Amniotic stem cell (primary cell): ENCODE measurements around the gene IPP.
"Not testable (repeated sequence)": the region's sequence is repeated elsewhere in the genome, so short reads cannot be mapped to it uniquely, and the experiment has no call there.

Experiments
- DNase-seq: peaks from one replicate; lab custom pipeline; 2025; lab: John Stamatoyannopoulos, UW

The IPP gene

GRCh38 chr1:45750298-45751038 is at the start of gene IPP:
Gene IPP (minus strand): TSS chr1:45750653. CDS start chr1:45746411, 4,242 bp downstream.
- peak; percentile 97 for DNase-seq

GRCh38 chr1:45796946-45797345 is 46.5 kb upstream of the IPP start:
- DNase-seq: no peak

GRCh38 chr1:45796381-45796780 is 45.9 kb upstream of the IPP start:
- no peak for DNase-seq

- no peak for DNase-seq
Observed at GRCh38 chr1:45793942-45794604, 43.6 kb upstream of the IPP start.

- no peak for DNase-seq
Observed at GRCh38 chr1:45792744-45793143, 42.3 kb upstream of the IPP start.

GRCh38 chr1:45789601-45790000 is 39.1 kb upstream of the IPP start:
- DNase-seq: no peak

- DNase-seq: no peak
Observed at GRCh38 chr1:45787905-45788304, 37.5 kb upstream of the IPP start.

GRCh38 chr1:45785583-45785982 is 35.1 kb upstream of the IPP start:
- no peak for DNase-seq

GRCh38 chr1:45775794-45776193 is 25.3 kb upstream of the IPP start:
- no peak for DNase-seq

GRCh38 chr1:45772971-45773370 is 22.5 kb upstream of the IPP start:
- no peak for DNase-seq

GRCh38 chr1:45769261-45769932 is 18.9 kb upstream of the IPP start:
- DNase-seq: no peak

- no peak for DNase-seq
Observed at GRCh38 chr1:45767035-45767434, 16.6 kb upstream of the IPP start.

GRCh38 chr1:45765999-45766792 is 15.7 kb upstream of the IPP start:
- no peak for DNase-seq

GRCh38 chr1:45762291-45762690 is 11.8 kb upstream of the IPP start:
- no peak for DNase-seq

- DNase-seq: no peak
Observed at GRCh38 chr1:45755697-45756096, 5.2 kb upstream of the IPP start.

- no peak for DNase-seq
Observed at GRCh38 chr1:45753248-45754037, 3.0 kb upstream of the IPP start.

- DNase-seq: no peak
Observed at GRCh38 chr1:45752441-45753052, 2.1 kb upstream of the IPP start.

- no peak for DNase-seq
Observed at GRCh38 chr1:45752014-45752413, 1.6 kb upstream of the IPP start.

GRCh38 chr1:45751039-45751838 is 786 bp upstream of the IPP start:
- DNase-seq: not testable (repeated sequence)

GRCh38 chr1:45746922-45747321 is 3.5 kb downstream of the IPP start:
- no peak for DNase-seq
